AG09319 (cell line): ENCODE results near the gene FMN2.

Experiments used
- DNase-seq: peaks from one replicate; pipeline ENCODE4 v3.0.0-alpha.2; 2010; ENCODE audit warnings: low read depth; ENCODE audit errors: extremely low read depth
- CTCF ChIP-seq: IDR thresholded peaks from 2 replicates; pipeline ENCODE4 v1.5.1; 2011; ENCODE audit warnings: low read depth, mild to moderate bottlenecking, inconsistent platforms, low read length, moderate library complexity

FMN2 gene

GRCh38 chr1:240192851-240193250 lies 101.2 kb downstream of the FMN2 start:
- no peak for DNase-seq
- no peak for TF ChIP-seq CTCF

- TF ChIP-seq CTCF = no peak
- DNase-seq = no peak
Observed at GRCh38 chr1:240193679-240194078, 102.0 kb downstream of the FMN2 start.

GRCh38 chr1:240194120-240194519 lies 102.4 kb downstream of the FMN2 start:
- peak; percentile 76 for DNase-seq
- TF ChIP-seq CTCF = no peak

GRCh38 chr1:240198376-240198775 lies 106.7 kb downstream of the FMN2 start:
- DNase-seq = no peak
- TF ChIP-seq CTCF = no peak

GRCh38 chr1:240199758-240200645 lies 108.3 kb downstream of the FMN2 start:
- DNase-seq = no peak
- no peak for TF ChIP-seq CTCF

- DNase-seq = no peak
- TF ChIP-seq CTCF = no peak
Observed at GRCh38 chr1:240201931-240202330, 110.2 kb downstream of the FMN2 start.

- no peak for TF ChIP-seq CTCF
Observed at GRCh38 chr1:240207073-240207709, 115.5 kb downstream of the FMN2 start.

More at GRCh38 chr1:240207073-240207709, 115.5 kb downstream of the FMN2 start:
- no peak for DNase-seq
